Stimulated activated CD4-positive, alpha-beta T cell treated with anti-CD3 and anti-CD28 coated beads, Interleukin-12 subunit alpha, Interleukin-12 subunit beta, amount 100 ng/mL, for 24 hours (primary cell): ENCODE measurements around the gene ATP2A2.

Experiments
- DNase-seq, 2 experiments: peaks; one replicate each; pipeline ENCODE4 v3.0.0-alpha.2; 2020; ENCODE audit warnings: low read depth in 2 of 2

Gene ATP2A2

DNA sequence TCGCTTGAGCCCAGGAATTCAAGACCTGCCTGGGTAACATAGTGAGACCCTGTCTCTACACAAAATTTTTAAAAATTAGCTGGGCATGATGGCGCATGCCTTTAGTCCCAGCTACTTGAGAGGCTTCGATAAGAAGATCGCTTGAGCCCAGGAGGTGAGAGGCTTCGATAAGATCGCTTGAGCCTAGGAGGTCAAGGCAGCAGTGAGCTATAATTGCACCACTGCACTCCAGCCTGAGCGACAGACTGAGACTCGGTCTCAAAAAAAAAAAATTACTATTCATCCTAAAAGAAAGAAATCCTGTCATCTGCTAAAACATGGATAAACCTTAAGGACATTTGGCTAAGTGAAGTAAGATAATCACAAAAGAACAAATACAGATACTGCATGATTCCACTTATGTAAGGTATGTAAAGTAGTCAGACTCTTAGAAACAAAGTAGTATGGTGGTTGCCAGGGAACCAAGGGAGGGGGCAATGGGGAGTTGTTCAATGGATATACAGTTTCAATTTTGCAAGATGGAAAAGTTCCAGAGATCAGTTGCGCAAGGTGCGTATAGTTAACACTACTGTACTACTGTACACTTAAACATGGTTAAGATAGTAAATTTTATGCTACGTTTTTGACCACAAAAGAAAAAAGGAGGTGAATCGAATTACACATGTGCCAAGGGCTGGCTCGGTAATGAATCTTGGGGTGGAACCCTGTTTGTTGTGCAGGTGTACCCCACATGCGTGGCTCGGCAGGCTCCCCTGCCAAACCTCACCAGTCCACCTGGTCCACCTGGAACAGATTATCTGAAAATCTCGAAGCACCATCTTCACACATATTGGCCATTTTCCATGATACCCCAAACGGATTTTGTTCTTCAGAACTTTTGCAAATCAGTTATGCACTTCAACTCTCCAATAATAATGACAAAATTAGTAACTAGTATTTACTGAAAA lies 18.3 kb upstream of the ATP2A2 start:
- DNase-seq = no peak

DNA sequence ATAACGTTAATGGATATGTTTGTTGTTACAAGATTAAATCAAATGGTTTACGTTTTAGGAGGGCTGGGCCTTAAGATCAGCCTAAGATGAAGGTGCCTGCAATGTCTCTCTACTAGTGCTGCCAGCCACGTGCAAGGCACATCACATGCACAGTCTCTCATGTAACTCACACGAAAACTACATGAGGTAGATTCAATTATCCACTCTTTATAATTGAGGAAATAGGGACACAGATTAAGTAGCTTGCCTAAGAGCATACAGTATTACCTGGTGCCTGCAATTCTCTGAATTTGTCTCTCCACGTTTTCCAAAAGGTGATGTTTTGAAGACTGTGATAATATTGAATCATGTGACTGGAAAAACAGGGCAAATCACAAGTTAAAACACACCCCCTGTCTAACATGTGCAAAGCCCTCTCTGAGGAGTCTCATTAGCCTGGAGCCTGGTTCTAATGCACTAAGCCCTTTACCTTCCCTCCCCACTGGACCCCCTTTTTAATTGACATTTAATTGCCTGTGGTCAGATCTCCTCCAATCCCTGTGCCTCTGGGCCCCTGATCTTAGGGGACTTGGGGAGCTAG lies 14.6 kb upstream of the ATP2A2 start:
- no peak for DNase-seq

- DNase-seq = no peak
These were observed 13.9 kb upstream of the ATP2A2 start for GRCh38 chr12:110266980-110267620.

DNA sequence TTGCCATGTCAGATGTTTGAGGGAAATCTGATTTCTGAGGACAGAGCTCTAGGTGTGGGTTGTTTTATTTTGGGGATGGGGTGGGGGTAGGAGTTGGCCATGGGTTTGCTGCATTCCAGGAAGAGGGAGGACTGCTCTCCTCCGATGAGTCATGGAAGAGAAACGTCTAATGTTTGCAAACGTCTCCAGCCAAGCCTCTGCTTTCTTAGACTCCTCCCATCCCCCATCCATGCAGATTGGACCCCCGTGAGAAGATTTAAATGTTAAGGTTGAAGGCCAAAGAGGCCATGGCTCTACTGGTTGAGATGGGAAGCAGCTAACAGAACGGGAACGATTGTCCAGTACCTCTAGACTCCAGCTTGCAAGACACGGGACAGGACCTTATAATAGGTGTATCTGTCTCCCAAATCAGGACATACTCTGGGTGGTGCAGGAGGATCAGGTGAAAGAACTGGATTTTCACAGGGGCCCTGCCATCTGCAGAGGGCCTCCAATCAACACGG lies 11.4 kb upstream of the ATP2A2 start:
- no peak for DNase-seq

DNA sequence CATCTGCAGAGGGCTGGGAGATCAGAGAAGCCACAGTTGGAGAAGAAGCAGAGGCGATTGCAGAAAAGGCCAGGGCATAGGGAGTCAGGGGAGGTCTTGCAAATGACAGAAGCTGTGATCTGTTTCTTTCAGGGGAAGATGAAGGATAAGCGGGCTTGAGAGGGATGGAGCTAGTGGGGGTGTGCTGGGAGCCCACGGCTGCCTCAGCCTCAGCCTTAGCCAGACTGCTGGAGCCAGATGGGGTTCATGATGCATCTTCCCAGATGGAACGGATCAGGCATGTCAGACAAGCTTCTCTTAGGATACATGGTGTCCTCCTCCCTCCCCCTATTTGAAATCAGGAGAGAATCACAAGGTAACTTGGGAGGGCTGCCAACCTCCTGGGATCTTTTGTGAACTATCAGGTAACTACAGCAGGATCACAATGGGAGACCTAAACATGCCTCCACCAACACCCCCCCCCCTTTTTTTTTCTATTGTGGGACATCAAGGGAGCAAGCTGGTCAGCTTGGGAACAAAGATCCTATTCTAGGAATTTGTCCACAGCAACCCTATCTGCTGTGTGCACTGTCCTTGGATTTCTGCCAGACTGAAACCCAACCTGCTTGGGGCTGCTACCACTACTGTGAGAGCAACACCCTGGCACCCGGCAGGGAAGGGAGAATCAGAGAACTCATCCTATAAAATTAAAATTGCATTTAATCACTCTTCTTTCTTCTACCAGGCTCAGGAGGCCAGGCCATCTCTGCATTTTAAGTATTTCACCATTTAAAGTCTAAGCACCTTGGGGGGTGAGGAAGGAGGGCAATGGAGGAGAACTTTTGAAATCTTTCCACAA lies 10.7 kb upstream of the ATP2A2 start:
- no peak for DNase-seq

- no peak for DNase-seq
These were observed 10.0 kb upstream of the ATP2A2 start for GRCh38 chr12:110271015-110271414.

GRCh38 chr12:110277530-110278254 lies 3.4 kb upstream of the ATP2A2 start:
- no peak for DNase-seq

GRCh38 chr12:110278255-110278536 lies 2.9 kb upstream of the ATP2A2 start:
- DNase-seq = no peak

- DNase-seq = no peak
These were observed 1.3 kb upstream of the ATP2A2 start for GRCh38 chr12:110279566-110280375.

DNA sequence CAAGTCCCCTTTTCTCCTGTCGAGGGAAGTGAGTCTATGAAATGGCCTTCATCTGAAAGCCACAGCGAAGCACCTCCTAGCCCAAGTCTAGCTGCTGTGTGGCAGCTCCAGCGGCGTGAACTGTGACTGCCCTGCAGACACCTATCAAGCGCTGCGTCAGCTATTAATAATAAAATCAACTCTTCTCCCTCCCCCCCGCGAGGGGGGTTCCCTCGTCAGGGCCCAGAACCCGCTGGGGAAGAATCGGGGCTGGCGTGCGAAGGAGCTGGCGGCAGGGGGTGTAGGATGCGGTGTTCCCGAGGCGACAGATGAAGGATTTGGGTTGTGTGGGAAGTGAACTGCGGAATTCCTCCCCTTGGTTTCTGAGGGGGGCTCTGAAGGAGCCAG lies 662 bp upstream of the ATP2A2 start:
- peak in 1 of 2 experiments; percentile 40 for DNase-seq

GRCh38 chr12:110281549-110282299 lies 677 bp downstream of the ATP2A2 start:
- peak; percentile 24 to 26 for DNase-seq

DNA sequence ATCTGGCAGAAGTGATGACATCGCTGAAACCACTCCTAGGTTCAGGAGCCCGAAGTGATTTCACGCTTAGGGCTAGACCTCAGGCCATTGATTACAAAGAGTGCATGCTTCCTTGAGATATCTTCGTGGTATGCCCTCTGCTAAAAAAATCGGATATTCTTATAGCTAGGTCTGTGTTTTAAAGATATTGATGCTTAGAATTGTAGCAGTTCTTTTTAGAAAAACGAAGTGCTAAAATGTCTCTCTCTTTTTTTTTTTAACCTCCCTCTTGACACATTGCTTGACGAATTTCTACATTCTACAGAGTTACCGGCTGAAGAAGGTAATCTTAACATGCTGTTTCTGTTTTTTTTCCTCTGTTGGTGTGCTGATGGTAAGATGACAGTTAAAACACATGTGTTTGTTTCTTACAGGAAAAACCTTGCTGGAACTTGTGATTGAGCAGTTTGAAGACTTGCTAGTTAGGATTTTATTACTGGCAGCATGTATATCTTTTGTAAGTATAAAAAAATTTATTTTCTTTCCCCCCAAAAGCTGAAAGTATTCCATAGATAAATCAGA lies 1.3 kb downstream of the ATP2A2 start:
- no peak for DNase-seq

DNA sequence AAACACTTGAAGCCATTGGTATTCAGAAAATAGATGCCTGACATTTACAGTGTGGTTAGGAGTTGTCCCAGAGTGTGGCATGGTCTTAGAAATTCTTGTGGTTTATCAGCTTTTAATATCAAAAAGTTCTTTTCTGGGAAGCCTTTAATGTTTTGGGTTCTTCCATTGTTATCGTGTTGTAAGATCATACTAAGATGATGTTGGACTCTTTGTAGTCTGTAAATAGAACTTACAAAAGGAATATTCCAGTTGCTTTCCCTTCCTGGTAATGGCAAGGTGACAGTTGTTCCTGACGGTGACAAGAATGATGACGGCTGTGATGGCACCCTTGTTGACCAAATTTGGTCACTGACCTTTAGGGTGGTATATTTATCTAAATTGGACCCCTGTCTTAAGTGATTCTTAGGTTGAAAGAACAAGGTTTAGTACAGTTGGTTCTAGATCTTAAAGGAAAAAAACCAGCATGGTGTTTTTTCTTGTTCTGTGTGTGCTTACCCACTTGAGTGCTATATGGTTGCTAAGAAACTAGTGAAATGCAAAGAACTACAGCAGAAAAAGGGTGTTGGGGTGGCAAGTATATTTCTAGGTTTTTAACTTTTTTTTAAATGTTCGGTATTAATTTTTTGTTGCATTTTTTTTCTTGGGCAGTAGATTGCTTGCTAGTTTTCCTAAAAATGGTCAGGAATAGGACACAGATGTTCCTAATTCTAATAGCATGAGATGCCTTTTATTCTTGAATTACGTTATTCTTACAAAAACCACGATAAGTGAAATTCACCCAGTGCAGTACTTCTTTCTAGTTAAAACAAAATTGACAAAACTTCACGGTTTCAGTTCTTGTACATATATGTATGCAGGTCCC lies 2.1 kb downstream of the ATP2A2 start:
- DNase-seq = no peak

DNA sequence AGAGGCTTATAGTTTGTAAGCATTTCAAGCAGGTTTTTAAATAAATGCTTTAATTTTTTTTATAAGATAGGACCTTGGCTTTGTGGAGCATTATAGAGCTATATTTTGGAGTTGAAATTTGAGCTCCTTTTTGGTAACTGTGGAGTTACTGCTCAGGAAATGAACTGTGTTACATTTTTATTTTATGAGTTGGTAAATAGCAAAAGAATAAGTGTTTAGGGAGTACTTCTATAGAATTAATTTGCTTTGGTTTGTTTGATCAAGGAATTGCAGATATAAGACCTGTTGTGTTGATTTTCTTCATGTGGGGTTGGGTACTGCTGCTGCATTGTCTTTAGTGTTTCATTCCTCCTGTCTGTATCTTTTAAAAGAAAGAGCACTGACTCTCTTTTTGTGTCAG lies 3.5 kb downstream of the ATP2A2 start:
- DNase-seq = no peak

DNA sequence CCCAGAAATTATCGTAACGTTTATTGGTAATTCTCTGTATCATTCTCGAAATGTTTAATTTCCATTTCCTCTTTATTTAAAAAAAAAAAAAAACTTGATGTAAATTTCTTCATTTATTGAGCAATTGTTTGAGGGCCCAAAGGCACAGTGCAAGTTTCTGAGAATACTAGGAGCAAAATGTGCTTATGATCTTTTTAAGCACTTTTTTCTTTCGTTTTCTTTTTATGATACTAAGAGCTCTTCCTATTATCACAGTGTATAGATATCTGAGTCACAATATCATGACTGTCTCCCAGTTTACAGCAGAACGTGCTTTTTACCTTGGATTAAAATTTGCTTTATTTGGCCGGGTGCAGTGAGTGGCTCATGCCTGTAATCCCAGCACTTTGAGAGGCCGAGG lies 5.6 kb downstream of the ATP2A2 start:
- DNase-seq = no peak

DNA sequence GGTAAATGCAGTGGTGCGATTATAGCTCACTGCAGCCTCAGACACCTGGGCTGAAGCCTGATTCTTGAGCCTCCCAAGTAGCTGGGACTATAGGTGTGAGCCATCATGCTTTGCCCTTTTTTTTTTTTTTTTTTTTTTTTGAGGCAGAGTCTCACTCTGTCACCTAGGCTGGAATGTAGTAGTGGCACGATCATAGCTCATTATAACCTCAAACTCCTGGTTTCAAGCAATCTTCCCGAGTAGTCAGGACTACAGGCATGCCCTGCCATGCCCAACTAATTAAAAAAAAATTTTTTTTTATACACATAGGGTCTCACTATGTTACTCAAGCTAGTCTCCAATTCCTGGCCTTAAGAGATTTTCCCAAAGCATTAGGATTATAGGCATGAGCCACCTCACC lies 6.9 kb downstream of the ATP2A2 start:
- no peak for DNase-seq

GRCh38 chr12:110289044-110289710 lies 8.1 kb downstream of the ATP2A2 start:
- DNase-seq = no peak

DNA sequence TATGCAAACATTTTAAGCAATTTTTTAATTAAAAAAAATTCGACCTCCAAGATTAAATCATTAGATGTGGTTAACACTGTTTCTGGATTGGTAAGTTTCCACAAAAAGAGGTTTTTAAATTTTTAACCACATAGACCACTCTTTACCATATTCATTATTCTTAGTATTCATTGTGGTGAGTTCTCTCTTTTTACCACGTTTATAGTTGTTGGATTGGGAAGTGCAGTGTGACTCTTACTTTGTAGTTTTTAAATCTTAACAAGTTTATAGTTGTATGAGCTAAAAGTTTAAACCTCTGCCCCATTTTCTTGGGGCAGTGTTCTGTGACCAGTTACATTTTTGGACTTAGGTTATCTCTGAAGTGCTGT lies 8.6 kb downstream of the ATP2A2 start:
- no peak for DNase-seq
